ELF-1 (cell line): Measurements from ENCODE around the gene ZNF148.

Experiments used
- DNase-seq: peaks from one replicate; pipeline ENCODE4 v3.0.0-alpha.2; 2016; ENCODE audit warnings: low read depth, low spot score

Gene ZNF148

DNA sequence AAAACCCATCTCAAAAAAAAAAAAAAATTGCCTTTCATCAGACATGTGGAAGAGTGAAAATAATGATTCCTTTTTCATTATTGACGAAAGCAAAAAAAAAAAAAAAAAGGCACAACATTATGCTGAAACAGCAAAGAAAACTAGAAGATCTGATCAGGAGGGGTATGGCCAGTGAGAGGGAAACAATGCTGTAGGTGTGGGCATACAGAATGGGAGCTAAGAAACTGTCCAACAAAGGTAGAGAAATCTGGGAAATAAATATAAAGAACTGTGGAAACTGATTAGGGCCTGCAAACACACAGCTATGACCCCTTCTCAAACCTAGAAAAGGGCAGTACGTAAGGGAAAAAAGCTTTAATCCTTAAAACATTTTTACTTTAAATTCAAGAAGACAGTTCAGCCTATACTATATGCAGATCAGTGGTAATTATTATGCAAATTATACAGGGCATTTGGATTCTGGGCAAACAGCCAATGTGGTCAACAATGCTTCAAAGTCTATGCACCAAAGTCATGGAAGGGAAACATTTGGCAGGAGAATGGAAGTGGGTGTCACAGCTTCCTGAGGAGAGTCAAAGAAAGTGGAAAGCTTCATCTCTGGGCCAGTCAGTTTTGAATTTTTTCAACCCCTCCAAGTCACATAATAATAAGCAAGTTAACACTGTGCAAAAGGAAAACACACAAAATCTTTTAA, 94.3 kb downstream of the ZNF148 start:
- no peak for DNase-seq

DNA sequence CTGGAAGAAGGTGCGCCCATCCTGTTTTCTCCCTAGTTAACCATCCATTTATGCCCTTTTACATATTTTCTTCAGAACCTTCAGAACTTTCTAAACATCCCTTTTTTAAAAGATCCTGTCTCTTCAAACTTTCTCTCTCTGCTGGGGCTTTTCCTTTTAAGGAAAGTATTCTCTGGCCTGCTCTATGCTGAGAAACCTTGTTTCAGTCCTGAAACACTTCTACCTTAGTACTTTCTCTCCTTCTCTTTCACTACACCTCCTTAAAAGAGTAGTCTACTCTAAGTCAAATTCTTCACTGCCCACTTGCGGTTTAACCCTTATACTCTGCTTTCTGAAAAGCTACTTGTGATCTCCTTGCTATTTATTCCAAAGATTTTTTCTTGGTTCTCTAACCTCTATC, 97.0 kb downstream of the ZNF148 start:
- DNase-seq = no peak

DNA sequence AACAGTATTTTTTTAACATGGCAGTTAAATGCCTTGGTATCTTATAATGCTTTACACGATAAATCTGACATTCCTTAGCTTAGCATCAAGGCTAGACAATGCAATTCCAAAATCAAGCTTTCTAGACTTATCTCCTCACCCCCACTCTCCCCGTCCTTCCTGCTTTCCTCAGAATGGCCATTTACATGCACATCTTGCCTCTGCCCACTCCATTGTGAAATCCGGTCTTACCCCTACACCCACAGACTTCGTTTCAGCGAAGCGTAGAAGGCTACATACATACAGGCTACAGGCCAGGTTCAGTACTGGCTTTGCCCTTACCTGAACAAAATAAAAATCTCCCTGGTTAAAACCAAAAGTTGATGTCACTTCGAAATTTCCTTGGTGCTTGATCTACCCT, 104.0 kb downstream of the ZNF148 start:
- no peak for DNase-seq

DNA sequence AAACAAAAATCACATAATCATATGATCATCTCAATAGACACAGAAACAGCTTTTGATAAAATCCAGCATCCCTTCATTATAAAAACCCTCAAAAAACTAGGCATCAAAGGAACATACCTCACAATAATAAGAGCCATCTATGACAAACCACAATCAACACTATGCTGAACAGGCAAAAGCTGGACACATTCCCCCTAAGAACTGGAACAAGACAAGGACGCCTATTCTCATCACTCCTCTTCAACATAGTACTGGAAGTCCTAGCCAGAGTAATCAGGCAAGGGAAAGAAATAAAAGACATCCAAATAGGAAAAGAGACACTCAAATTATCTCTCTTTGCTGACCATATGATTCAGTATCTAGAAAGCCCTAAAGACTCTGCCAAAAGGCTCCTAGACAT, 107.7 kb downstream of the ZNF148 start:
- no peak for DNase-seq

DNA sequence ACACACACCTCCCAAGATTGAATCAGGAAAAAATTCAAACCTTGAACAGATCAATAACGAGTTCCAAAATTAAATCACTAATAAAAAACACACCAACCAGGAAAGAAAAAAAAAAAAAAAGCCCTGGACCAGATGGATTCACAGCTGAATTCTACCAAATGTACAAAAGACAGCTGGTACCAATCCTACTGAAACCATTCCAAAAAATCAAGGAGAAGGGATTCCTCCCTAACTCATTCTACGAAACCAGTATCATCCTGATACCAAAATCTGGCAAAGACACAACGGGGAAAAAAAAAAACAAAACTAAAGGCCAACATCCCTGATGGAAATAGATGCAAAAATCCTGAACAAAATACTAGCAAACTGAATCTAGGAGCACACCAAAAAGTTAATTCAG, 108.2 kb downstream of the ZNF148 start:
- DNase-seq = no peak

DNA sequence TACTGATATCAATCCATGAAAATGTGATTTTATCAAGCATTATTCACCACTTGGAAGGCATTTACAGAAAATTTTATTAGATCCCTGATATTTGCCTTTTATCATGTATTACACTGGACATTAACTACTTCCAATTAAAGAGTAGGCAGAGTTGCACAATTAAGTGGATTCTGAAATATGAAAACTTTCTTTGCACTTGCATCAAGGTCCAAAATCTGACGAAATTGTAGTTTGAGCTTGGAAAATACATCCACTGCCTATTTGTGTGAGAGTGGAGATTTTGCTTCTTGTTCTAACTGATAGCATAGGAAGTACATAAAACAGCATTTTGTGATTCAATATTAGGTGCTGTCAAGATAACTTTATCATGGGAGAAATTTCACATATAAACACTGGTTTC, 113.0 kb downstream of the ZNF148 start:
- no peak for DNase-seq

DNA sequence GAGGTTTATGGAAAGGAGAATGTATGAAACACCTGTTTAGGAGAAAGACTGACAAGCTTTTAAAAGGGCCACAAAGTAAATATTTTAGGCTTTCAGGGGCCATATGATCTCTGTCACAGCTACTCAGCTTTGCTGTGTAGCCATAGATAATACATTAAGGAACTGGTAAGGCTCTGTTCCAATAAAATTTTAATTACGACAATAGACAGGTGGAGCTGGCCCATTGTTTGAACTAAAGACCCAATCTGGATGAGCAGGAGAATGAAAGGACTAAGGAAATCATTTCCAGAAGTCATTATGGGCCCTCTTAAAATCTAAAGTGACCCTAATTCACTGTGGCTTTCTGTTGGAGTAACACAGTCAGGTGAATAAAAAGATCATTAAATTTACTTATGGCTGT, 114.1 kb downstream of the ZNF148 start:
- no peak for DNase-seq

DNA sequence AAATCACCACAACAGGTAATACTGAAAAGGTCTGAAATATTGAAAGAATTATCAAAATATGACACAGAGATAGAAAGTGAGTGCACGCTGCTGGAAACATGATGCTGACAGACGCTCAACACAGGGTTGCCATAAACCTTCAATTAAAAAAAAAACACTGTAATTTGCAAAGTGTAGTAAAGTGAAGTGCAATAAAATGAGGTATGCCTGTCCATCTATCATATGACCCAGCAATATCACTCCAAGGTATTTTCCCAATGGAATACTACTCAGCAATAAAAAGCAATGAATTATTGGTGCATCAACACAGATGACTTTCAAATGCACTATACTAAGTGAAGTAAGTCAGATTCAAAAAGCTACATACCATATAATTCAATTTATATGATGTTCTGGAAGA, 115.0 kb downstream of the ZNF148 start:
- DNase-seq = no peak

DNA sequence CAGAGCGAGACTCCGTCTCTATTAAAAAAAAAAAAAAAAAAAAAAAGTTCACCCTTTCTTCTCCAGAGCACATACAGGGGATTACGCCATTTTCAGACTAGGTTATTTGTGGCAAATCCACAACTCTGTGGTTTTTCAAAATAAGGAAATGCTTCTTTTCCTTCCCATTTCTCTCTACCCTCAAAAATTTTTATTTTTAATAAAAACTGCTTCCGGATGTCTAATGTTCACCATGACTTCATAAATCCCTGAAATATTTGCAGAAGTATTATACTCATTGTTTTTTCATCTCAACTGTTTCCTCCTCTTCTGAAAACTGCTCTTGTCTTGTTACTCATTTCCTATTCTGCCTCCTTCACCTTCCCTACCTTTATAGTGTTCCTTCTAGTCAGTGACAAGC, 117.6 kb downstream of the ZNF148 start:
- DNase-seq = no peak

DNA sequence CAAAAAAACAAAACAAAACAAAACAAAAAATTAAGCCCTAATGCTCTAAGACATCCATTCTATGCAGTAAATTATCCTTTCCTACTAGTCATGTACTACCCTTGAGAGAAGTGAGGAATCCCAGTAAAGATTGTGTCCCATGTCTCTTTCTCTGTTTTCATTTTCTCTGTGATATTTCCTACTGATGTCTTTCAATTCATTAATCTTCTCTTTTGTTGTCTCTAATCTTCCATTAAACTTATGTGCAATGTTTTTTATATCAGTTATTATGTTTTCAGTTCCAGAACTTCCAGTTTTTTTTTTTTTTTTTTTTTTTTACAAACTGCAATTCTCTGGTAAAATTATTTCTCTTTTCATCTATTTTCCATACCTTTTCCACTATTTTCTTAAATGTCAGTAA, 118.5 kb downstream of the ZNF148 start:
- no peak for DNase-seq

DNA sequence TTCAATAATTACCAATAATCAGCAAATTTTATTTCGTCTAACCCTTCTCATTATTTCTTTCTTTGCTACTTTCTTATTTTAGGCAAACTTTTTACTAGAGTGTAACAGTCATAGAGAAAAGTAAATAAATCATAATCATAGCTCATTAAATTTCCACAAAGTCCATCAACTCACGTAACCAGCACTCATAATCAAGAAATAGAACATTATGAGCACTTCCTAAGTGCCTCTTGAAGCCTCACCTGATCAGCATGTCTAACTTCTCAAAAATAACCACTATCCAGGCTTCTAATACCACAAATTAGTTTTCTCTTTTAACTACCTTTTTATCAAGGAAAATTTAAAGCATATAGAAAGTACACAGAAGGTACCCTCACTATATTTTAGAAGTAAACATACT, 124.2 kb downstream of the ZNF148 start:
- no peak for DNase-seq

DNA sequence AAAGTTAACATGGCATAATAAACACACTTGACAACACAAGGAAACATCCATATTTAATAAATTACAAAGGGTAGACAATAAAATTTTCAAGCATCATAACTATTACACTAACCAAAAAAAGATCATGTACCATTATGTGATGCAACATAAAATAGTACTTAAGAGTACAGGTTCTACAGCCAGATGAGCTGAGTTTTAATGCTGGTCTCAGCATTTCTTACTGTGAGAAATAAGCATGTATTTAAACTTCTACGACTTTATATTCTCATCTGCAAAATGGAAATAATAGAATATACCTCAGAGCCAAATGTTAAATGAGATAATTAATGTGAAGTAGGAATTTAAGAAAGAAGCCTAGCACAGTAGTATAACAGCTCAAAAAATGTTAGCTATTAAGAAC, 128.9 kb downstream of the ZNF148 start:
- no peak for DNase-seq

DNA sequence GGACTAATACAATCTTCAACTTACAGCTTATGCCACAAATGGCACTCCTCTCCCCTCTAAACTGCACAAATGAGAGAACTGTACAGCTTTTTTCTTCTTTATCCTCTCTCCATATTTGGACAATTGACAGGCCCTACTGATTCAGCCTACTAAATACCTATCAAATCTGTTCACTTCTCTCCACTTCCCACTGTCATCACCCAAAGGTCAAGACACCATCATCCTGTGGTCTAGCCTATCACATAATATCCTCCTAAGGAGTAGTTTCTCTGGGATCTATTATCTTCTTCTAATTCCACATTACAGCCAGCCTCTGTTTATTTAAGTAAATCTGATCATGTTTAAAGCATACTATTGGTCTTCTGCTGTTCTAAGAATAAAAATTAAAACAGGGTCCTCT, 129.6 kb downstream of the ZNF148 start:
- DNase-seq = no peak

DNA sequence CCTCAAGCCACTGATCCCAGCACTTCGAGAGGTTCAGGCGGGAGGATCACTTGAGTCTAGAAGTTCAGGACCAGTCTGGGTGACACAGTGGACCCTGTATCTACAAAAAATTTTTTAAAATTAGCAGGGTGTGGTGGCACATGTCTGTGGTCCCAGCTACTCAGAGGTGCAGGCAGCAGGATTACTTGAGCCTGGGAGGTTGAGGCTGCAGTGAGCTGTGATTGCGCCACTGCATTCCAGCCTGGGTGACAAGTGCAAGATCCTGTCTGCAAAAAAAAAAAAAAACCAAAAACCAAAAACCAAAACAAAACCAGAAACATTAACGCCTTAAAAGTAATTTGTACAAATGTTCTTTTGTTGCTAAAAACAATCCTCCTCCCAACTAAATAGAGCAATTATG, 134.6 kb downstream of the ZNF148 start:
- no peak for DNase-seq

DNA sequence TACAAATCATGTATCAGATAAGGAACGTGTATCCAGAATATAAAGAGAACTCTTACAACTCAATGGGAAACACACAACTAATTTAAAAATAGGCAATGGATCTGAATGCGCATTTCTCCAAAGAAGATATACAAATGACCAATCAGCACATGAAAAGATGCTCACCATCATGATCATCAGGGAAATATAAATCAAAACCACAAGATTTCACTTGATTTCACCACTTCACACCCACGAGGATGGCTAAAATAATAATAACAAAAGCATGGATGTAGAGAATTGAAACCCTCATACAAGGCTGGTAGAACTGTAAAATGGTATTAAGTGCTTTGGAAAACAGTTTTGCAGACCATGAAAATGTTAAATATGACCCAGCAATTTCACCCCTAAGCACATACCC, 135.9 kb downstream of the ZNF148 start:
- no peak for DNase-seq

DNA sequence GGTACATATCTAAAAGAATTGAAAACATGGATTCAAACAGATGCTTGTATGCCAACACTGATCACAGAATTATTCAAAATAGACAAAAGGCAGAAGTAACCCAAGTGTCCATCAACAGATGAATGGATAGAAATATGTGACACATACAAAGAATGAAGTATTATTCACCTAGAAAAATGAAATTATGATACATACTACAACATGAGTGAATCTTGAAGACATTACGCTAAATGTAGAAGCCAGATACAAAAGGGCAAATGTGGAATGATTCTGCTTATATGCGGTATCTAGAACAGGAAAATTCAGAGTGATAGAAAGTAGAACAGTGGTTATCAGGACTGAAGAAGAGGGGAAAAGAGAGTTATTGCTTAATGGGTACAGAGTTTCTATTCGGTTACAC, 136.4 kb downstream of the ZNF148 start:
- no peak for DNase-seq

DNA sequence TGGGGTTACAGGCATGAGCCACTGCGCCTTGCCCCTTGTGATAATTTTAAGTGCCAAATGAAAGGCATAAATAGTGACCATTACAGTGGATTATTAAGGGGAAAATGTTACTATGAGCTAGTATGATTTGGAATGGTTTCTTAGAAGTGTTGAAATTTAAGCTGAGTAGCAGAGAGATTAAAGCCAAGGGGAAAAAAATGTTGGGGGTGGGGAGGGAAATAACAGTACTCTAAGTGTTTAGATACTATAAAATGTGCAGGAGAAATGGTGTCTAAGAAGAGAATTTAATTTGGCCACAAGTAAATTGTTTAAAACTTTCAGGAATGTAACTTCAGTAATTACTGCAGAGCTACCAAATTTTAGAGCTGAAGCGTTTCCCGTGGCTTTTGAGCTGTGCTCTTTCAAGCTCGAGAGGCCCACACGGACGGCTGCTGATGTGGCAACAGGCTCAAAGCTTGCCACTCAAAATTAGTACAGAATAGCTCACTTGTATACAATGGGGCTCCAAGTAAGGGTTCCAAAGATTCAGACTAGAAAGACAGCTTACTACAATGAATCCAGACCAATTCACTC, 138.7 kb downstream of the ZNF148 start:
- no peak for DNase-seq

DNA sequence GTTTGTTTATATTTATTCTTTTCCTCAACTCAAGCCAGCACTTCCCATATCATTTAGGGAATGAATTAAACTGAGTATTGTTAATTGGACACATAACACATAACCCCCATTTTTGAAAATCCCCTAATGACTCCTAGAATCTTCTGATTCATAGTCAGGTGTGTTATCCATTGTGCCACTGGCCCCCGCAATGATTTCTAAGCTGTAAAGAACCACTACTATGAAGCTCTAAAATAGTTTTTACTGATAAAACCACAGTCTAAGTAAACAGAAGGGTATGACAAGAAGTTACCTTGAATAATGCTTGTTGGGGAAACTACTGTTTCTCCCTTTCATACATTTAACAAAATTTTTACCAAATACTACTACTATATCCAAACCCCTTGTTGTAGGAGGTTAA, 140.3 kb downstream of the ZNF148 start:
- DNase-seq = no peak

DNA sequence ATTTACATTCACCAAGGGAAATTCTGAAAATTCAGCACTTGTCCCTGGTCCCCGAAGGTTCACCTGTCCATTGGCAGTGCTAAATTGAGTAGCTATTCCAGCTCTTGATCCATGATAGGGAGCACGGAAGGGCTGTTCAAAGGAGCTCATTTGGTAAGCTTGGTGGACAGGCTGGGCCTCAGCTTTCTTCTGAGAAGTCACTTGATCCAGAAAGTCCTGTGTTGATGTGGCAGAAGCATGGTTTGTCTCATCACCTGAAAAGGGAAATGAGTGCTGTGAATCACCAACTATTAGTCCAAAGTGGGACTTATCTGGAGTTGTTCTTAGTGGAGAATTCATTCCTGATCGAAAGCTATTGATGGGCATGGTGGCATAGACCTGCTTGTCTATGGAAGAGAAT, 142.7 kb downstream of the ZNF148 start:
- DNase-seq = no peak

DNA sequence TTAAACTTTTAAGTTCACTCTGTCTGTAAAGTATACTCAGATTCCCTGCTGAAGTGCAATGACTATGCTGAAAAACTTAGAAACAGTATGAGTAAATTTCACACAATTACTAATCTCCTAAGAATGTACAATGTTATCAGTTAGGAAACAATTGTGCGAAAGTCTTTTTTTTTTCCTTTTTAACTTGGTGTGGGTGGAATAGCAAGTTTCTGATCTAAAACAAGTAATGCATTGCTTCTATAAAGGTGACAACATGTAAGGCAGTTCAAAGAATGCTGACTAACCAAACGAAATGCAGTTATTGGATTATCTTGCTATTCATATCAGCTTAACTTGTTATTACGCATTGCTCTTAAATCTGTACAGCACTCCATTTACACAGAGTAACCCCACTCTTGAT, 143.2 kb downstream of the ZNF148 start:
- DNase-seq = no peak

DNA sequence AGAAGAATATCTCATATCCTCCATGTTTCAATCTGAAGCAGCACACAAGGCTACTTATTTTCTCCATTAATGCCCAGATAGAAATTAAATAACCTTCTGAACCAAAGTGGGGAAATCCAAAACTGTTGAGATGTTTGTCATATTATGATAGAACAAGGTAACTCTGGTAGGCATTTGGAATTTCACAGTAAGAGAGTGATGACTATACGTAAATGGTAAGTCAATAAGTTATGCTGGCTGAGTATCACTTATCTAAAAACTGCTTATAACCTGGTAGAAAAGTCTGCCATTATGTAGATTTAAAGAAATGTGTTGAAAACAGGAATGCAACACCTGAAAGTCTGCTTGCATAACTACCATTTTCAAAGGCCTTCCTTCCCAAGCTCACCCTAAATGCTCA, 145.4 kb downstream of the ZNF148 start:
- no peak for DNase-seq

DNA sequence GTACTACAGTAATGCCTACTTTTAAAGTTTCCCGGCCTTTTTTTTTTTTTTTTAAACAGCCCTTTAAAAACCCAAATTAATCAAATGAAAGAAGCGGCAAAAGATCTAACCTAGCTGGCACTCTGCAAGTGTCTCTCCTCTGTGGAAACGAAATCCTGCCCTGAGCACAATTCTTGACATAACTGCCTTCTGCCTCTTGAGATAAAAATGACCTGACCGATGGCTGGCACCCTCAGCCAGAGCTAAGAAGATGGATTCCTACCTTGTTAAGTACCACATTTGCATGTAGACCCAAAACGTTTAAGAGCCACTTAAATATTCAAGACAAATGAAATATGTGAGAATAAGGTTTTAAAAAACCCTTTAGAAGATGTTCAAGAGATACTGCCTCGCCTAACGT, 146.0 kb downstream of the ZNF148 start:
- DNase-seq = no peak

DNA sequence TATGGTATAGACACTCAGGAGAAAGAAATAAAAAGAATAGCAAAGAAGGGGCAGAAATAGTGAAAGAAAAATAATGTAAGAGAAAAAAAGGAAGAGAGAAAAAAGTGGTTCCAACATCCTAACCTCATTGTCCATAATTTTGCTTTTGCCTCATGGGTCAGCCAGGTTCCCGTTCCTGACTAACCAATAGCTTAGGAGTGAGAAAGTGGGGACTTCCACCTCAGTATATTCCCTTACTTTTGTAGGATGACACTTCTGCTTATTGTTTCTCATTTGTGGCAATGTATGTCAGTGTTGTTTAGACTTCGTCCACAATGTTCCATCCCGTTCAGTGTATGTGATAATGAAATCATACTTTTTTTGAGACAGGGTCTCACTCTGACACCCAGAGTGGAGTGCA, 153.3 kb downstream of the ZNF148 start:
- DNase-seq = no peak
